ENCODE results near the gene FANCL. TPM values are rescaled to one million over a fixed set of nuclear protein-coding genes. Genes with fewer than 3 reads are reported as not detected.
"Not testable (repeated sequence)": the region's sequence is repeated elsewhere in the genome, so short reads cannot be mapped to it uniquely, and the experiment has no call there.

FANCL gene
- total RNA-seq, 4 donors from 2014 or later: 7.5 to 17.9 (median 11.6) TPM

- H3K4me1 ChIP-seq: no peaks in the 10 kb centered on the region
- H3K27me3 ChIP-seq: no peaks in the 10 kb centered on the region
- DNase-seq (ENCODE audit: extremely low spot score): no peak
- H3K36me3 ChIP-seq: peaks cover 4 to 10% (median 8%) of the 10 kb centered on the region in 4 donors
- WGBS: 100% methylated on average over 1 of the region's 1 CpG
- no peak overlapping the region for H3K4me3 ChIP-seq
- TF ChIP-seq EP300 (IDR thresholded peaks at IDR 0.05) (no peak), POLR2AphosphoS5 (IDR thresholded peaks at IDR 0.05) (no peak), POLR2A (IDR thresholded peaks at IDR 0.05; ENCODE audit: low read depth) (no peak), CTCF (IDR thresholded peaks at IDR 0.05) (no peak)
- intact Hi-C loops (cut with DNase I): no loop called here
- no peaks in the 10 kb centered on the region for H3K9me3 ChIP-seq
- no peak overlapping the region for H3K27ac ChIP-seq (replicated peaks in 1 of 4)
Observed at GRCh38 chr2:58228299-58228698, 12.8 kb downstream of the FANCL start.

- H3K36me3 ChIP-seq: peaks cover 4 to 10% (median 8%) of the 10 kb centered on the region in 4 donors
- H3K27ac ChIP-seq (replicated peaks in 1 of 4): no peak overlapping the region
- intact Hi-C loops (cut with DNase I): no loop called here
- H3K4me1 ChIP-seq: no peaks in the 10 kb centered on the region
- no peaks in the 10 kb centered on the region for H3K9me3 ChIP-seq
- H3K4me3 ChIP-seq: no peak overlapping the region
- WGBS: 98% methylated on average over 16 of the region's 16 CpGs
- no peaks in the 10 kb centered on the region for H3K27me3 ChIP-seq
- TF ChIP-seq POLR2A (IDR thresholded peaks at IDR 0.05; ENCODE audit: low read depth): no peak
- no peak for TF ChIP-seq POLR2AphosphoS5 (IDR thresholded peaks at IDR 0.05)
- TF ChIP-seq EP300 (IDR thresholded peaks at IDR 0.05): no peak
- TF ChIP-seq CTCF (IDR thresholded peaks at IDR 0.05): no peak
- DNase-seq (ENCODE audit: extremely low spot score): no peak
Observed at GRCh38 chr2:58227171-58227917, 13.8 kb downstream of the FANCL start.

GRCh38 chr2:58221909-58222308 lies 19.2 kb downstream of the FANCL start:
- no peak overlapping the region for H3K4me3 ChIP-seq
- 86% methylated on average over 2 of the region's 2 CpGs for WGBS
- no peaks in the 10 kb centered on the region for H3K4me1 ChIP-seq
- intact Hi-C loops (cut with DNase I): no loop called here
- H3K9me3 ChIP-seq: no peaks in the 10 kb centered on the region
- no peak for DNase-seq (ENCODE audit: extremely low spot score)
- no peak overlapping the region for H3K27ac ChIP-seq (replicated peaks in 1 of 4)
- TF ChIP-seq CTCF (IDR thresholded peaks at IDR 0.05): no peak
- no peak for TF ChIP-seq EP300 (IDR thresholded peaks at IDR 0.05)
- TF ChIP-seq POLR2AphosphoS5 (IDR thresholded peaks at IDR 0.05): no peak
- TF ChIP-seq POLR2A (IDR thresholded peaks at IDR 0.05; ENCODE audit: low read depth): no peak
- no peaks in the 10 kb centered on the region for H3K27me3 ChIP-seq
- peaks cover under 1 to 17% (median 8%) of the 10 kb centered on the region in 4 donors for H3K36me3 ChIP-seq

GRCh38 chr2:58215429-58215828 lies 25.7 kb downstream of the FANCL start:
- no peaks in the 10 kb centered on the region for H3K9me3 ChIP-seq
- intact Hi-C loops (cut with DNase I): no loop called here
- 69% methylated on average over 1 of the region's 1 CpG for WGBS
- TF ChIP-seq POLR2A (IDR thresholded peaks at IDR 0.05; ENCODE audit: low read depth) (no peak), CTCF (IDR thresholded peaks at IDR 0.05) (no peak), EP300 (IDR thresholded peaks at IDR 0.05) (no peak), POLR2AphosphoS5 (IDR thresholded peaks at IDR 0.05) (no peak)
- no peak overlapping the region for H3K27ac ChIP-seq (replicated peaks in 1 of 4)
- H3K36me3 ChIP-seq: peaks cover 4 to 38% (median 15%) of the 10 kb centered on the region in 4 donors
- H3K4me3 ChIP-seq: no peak overlapping the region
- H3K4me1 ChIP-seq: peaks cover 0 to 3% (median 0%) of the 10 kb centered on the region in 4 donors
- no peak for DNase-seq (ENCODE audit: extremely low spot score)
- H3K27me3 ChIP-seq: no peaks in the 10 kb centered on the region

- 99% methylated on average over 4 of the region's 6 CpGs for WGBS
- H3K4me1 ChIP-seq; H3K4me3 ChIP-seq; intact Hi-C loops (cut with DNase I); DNase-seq (ENCODE audit: extremely low spot score); H3K27ac ChIP-seq (replicated peaks in 1 of 4); H3K9me3 ChIP-seq; H3K27me3 ChIP-seq: not testable (repeated sequence)
- peaks cover 4 to 28% (median 14%) of the 10 kb centered on the region in 4 donors for H3K36me3 ChIP-seq
Observed at GRCh38 chr2:58210951-58211568, 30.1 kb downstream of the FANCL start.
